OCI-LY1 (cell line): ENCODE data around the gene SLC25A44.

Source experiments
- H2AFZ ChIP-seq: fragments of 200-600 bp; sonication (generic), shearing (Covaris generic); 2 replicates; pipeline ENCODE4 v1.6.0; 2014; ENCODE audit warnings: antibody characterized with exemption, mild to moderate bottlenecking, low read length
- H3F3A ChIP-seq: fragments of 200-600 bp; sonication (generic), shearing (Covaris generic); 2 replicates; pipeline ENCODE4 v1.6.0; 2014; ENCODE audit warnings: mild to moderate bottlenecking, antibody characterized with exemption, low read length, moderate library complexity; ENCODE audit not compliant: insufficient read depth
- H3K27ac ChIP-seq: fragments of 200-600 bp; sonication (generic); 2 replicates; pipeline ENCODE4 v1.5.1; 2014; ENCODE audit warnings: low read length, mixed run types, mild to moderate bottlenecking, low read depth; ENCODE audit not compliant: poor library complexity, severe bottlenecking
- H3K27me3 ChIP-seq: fragments of 200-600 bp; sonication (generic); 2 replicates; pipeline ENCODE4 v1.6.0; 2014; ENCODE audit warnings: antibody characterized with exemption, mild to moderate bottlenecking, low read length, moderate library complexity; ENCODE audit not compliant: insufficient read depth
- H3K36me3 ChIP-seq: fragments of 200-600 bp; sonication (generic); 2 replicates; pipeline ENCODE4 v1.6.1; 2014; ENCODE audit warnings: mild to moderate bottlenecking, antibody characterized with exemption, low read length, moderate library complexity, mixed read lengths; ENCODE audit not compliant: insufficient read depth
- H3K4me1 ChIP-seq: fragments of 200-600 bp; sonication (generic); 2 replicates; pipeline ENCODE4 v1.5.1; 2014; ENCODE audit warnings: mild to moderate bottlenecking, low read length, moderate library complexity; ENCODE audit not compliant: insufficient read depth, severe bottlenecking
- H3K4me2 ChIP-seq: fragments of 200-600 bp; sonication (generic), shearing (Covaris generic); 2 replicates; pipeline ENCODE4 v1.6.1; 2014; ENCODE audit warnings: low read length
- H3K4me3 ChIP-seq: fragments of 200-600 bp; sonication (generic); 2 replicates; pipeline ENCODE4 v1.5.1; 2014; ENCODE audit warnings: low read length, low read depth, mild to moderate bottlenecking, mixed read lengths; ENCODE audit not compliant: poor library complexity, severe bottlenecking
- H3K79me2 ChIP-seq: fragments of 200-600 bp; shearing (Covaris generic); 2 replicates; pipeline ENCODE4 v1.6.1; 2016; ENCODE audit warnings: mixed run types, low read length, mixed read lengths; ENCODE audit not compliant: insufficient read depth
- H3K9ac ChIP-seq: fragments of 200-600 bp; sonication (generic), shearing (Covaris generic); 2 replicates; pipeline ENCODE4 v1.6.1; 2014; ENCODE audit warnings: mild to moderate bottlenecking, low read length, mixed read lengths
- H3K9me2 ChIP-seq: fragments of 200-600 bp; sonication (generic), shearing (Covaris generic); 2 replicates; pipeline ENCODE4 v1.6.1; 2014; ENCODE audit warnings: low read depth, mild to moderate bottlenecking, low read length, mixed read lengths
- H3K9me3 ChIP-seq: fragments of 200-600 bp; shearing (Covaris generic); 2 replicates; pipeline ENCODE4 v1.6.1; 2014; ENCODE audit warnings: low read length, mixed read lengths
- H4K20me1 ChIP-seq: fragments of 200-600 bp; sonication (generic), shearing (Covaris generic); 2 replicates; pipeline ENCODE4 v1.6.0; 2016; ENCODE audit warnings: mild to moderate bottlenecking, low read length; ENCODE audit not compliant: insufficient read depth
- CTCF ChIP-seq: fragments of 200-600 bp; sonication (generic), shearing (Covaris generic); IDR thresholded peaks from 2 replicates; pipeline ENCODE4 v1.5.1; 2017; ENCODE audit warnings: mild to moderate bottlenecking, antibody characterized with exemption, low read length, moderate library complexity, mixed read lengths
- EZH2 ChIP-seq: fragments of 200-600 bp; sonication (generic), shearing (Covaris generic); IDR thresholded peaks from 2 replicates; pipeline ENCODE4 v1.8.0; 2017; ENCODE audit warnings: borderline replicate concordance, mixed run types, mild to moderate bottlenecking, antibody characterized with exemption, low read length, moderate library complexity, mixed read lengths

Gene SLC25A44

GRCh38 chr1:156163712-156164111, 30.2 kb upstream of the SLC25A44 start:
- TF ChIP-seq CTCF = no peak
- no peak for TF ChIP-seq EZH2
- H3F3A ChIP-seq = no peaks in the 10 kb centered on the region
- no peaks in the 10 kb centered on the region for H3K27me3 ChIP-seq
- H4K20me1 ChIP-seq = no peaks in the 10 kb centered on the region
- H3K4me1 ChIP-seq = peaks cover 21% of the 10 kb centered on the region
- no peaks in the 10 kb centered on the region for H3K9me3 ChIP-seq
- no peaks in the 10 kb centered on the region for H3K79me2 ChIP-seq
- H2AFZ ChIP-seq = no peak overlapping the region
- no peak overlapping the region for H3K9ac ChIP-seq
- peaks cover 48% of the 10 kb centered on the region for H3K36me3 ChIP-seq
- no peaks in the 10 kb centered on the region for H3K9me2 ChIP-seq
- no peak overlapping the region for H3K4me2 ChIP-seq
- H3K4me3 ChIP-seq = no peak overlapping the region
- no peak overlapping the region for H3K27ac ChIP-seq

- H3K4me2 ChIP-seq = no peak overlapping the region
- TF ChIP-seq EZH2 (no peak), CTCF (no peak)
- no peaks in the 10 kb centered on the region for H4K20me1 ChIP-seq
- no peaks in the 10 kb centered on the region for H3K79me2 ChIP-seq
- no peak overlapping the region for H2AFZ ChIP-seq
- peaks cover 45% of the 10 kb centered on the region for H3K36me3 ChIP-seq
- no peak overlapping the region for H3K9ac ChIP-seq
- H3K4me1 ChIP-seq = peaks cover 15% of the 10 kb centered on the region
- H3K4me3 ChIP-seq = no peak overlapping the region
- no peak overlapping the region for H3K27ac ChIP-seq
- no peaks in the 10 kb centered on the region for H3K9me3 ChIP-seq
- H3K9me2 ChIP-seq = no peaks in the 10 kb centered on the region
- H3F3A ChIP-seq = no peaks in the 10 kb centered on the region
- no peaks in the 10 kb centered on the region for H3K27me3 ChIP-seq
Measured at GRCh38 chr1:156164125-156164831, 29.6 kb upstream of the SLC25A44 start.

GRCh38 chr1:156165083-156165482, 28.8 kb upstream of the SLC25A44 start:
- H2AFZ ChIP-seq = no peak overlapping the region
- peaks cover 45% of the 10 kb centered on the region for H3K36me3 ChIP-seq
- H3K9me3 ChIP-seq = no peaks in the 10 kb centered on the region
- no peak overlapping the region for H3K9ac ChIP-seq
- H3K4me2 ChIP-seq = no peak overlapping the region
- H3K4me1 ChIP-seq = peaks cover 8% of the 10 kb centered on the region
- no peaks in the 10 kb centered on the region for H3K27me3 ChIP-seq
- no peaks in the 10 kb centered on the region for H3K79me2 ChIP-seq
- no peaks in the 10 kb centered on the region for H3F3A ChIP-seq
- TF ChIP-seq CTCF (no peak), EZH2 (no peak)
- no peak overlapping the region for H3K27ac ChIP-seq
- H3K4me3 ChIP-seq = no peak overlapping the region
- no peaks in the 10 kb centered on the region for H4K20me1 ChIP-seq
- no peaks in the 10 kb centered on the region for H3K9me2 ChIP-seq
